Stomach (tissue), 4 donors: ENCODE measurements around the gene GARIN5B.

Experiments
- EP300 ChIP-seq: sonication (generic); formaldehyde crosslinking; IDR thresholded peaks from one replicate; pipeline ENCODE4 v1.6.1; 2017; ENCODE audit warnings: antibody characterized with exemption
- POLR2A ChIP-seq, 4 donors: fragments of 450-650 bp; IDR thresholded peaks; one replicate each; pipeline ENCODE4 v1.6.1; 2016; ENCODE audit warnings: antibody characterized with exemption in 4 of 4, control low read depth in 2 of 4, mild to moderate bottlenecking in 1 of 4, moderate library complexity in 1 of 4
- POLR2AphosphoS5 ChIP-seq, 3 donors: sonication (generic); formaldehyde crosslinking; IDR thresholded peaks; one replicate each; pipeline ENCODE4 v1.6.1; 2016; ENCODE audit warnings: antibody characterized with exemption in 3 of 3
- TF ChIP-seq, protein P1 (sequence below), 7 experiments: fragments of 450-650 bp in 4 of 7; fragments of 200-600 bp in 3 of 7; sonication (generic) in 3 of 7; IDR thresholded peaks; one replicate each; pipeline ENCODE4 v1.5.1; 2016 to 2019; ENCODE audit warnings: antibody characterized with exemption in 7 of 7, control low read depth in 2 of 7, mild to moderate bottlenecking in 1 of 7

DNA sequence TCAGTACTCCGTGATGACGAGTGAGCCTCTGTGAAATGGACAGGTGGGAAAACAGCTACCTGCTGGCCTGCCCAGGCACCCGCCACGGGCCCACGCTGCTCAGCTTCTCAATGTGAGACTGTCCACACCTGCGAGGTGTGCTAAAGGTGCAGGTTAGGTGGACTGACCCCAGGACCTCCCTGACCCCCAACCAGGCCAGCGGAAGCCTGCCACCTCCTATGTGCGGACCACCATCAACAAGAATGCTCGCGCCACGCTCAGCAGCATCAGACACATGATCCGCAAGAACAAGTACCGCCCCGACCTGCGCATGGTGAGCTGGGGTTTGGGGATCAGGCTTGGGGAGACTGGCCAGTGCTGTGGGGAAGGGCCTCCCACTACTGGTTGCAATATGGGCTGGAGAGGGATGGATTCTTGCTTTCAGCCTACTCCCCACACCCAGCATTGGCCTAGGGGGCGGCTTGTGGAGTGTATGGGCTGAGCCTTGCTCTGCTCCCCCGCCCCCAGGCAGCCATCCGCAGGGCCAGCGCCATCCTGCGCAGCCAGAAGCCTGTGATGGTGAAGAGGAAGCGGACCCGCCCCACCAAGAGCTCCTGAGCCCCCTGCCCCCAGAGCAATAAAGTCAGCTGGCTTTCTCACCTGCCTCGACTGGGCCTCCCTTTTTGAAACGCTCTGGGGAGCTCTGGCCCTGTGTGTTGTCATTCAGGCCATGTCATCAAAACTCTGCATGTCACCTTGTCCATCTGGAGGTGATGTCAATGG is 24.9 kb upstream of the GARIN5B start:
- TF ChIP-seq, protein P1, sequence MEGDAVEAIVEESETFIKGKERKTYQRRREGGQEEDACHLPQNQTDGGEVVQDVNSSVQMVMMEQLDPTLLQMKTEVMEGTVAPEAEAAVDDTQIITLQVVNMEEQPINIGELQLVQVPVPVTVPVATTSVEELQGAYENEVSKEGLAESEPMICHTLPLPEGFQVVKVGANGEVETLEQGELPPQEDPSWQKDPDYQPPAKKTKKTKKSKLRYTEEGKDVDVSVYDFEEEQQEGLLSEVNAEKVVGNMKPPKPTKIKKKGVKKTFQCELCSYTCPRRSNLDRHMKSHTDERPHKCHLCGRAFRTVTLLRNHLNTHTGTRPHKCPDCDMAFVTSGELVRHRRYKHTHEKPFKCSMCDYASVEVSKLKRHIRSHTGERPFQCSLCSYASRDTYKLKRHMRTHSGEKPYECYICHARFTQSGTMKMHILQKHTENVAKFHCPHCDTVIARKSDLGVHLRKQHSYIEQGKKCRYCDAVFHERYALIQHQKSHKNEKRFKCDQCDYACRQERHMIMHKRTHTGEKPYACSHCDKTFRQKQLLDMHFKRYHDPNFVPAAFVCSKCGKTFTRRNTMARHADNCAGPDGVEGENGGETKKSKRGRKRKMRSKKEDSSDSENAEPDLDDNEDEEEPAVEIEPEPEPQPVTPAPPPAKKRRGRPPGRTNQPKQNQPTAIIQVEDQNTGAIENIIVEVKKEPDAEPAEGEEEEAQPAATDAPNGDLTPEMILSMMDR (IDR thresholded peaks at IDR 0.05): no peak
- no peak for TF ChIP-seq POLR2AphosphoS5 (IDR thresholded peaks at IDR 0.05)
- TF ChIP-seq POLR2A (IDR thresholded peaks at IDR 0.05): no peak
- TF ChIP-seq EP300: no peak
